Measurements from ENCODE around the gene DUXA. TPM values are rescaled to one million over a fixed set of nuclear protein-coding genes. Genes with fewer than 3 reads are reported as not detected.
A peak's percentile ranks its signal among the peaks of the same experiment; 100 is the strongest.
"Not testable (repeated sequence)": the region's sequence is repeated elsewhere in the genome, so short reads cannot be mapped to it uniquely, and the experiment has no call there.

The DUXA gene
- total RNA-seq, 2 donors from 2014 or later: not detected

- H3K9me3 Mint-ChIP-seq: peaks cover 22 to 31% of the 10 kb centered on the region in 2 donors
- ATAC-seq (no peak), DNase-seq (ENCODE audit: low spot score in 2 of 2) (no peak)
- H3K36me3 Mint-ChIP-seq: peaks cover 17 to 24% of the 10 kb centered on the region in 2 donors
- no peak overlapping the region for H3K27ac Mint-ChIP-seq
Measured at GRCh38 chr19:57123882-57124281, 43.4 kb downstream of the DUXA start.

- Mint-ChIP-seq H3K9me3 (peaks cover 20 to 28% of the 10 kb centered on the region in 2 donors), H3K36me3 (peaks cover 9 to 27% of the 10 kb centered on the region in 2 donors), H3K27ac (no peak overlapping the region)
- ATAC-seq (no peak), DNase-seq (ENCODE audit: low spot score in 2 of 2) (no peak)
Measured at GRCh38 chr19:57118848-57119247, 48.4 kb downstream of the DUXA start.

GRCh38 chr19:57113501-57113900 lies 53.8 kb downstream of the DUXA start:
- Mint-ChIP-seq H3K9me3 (peaks cover 35 to 45% of the 10 kb centered on the region in 2 donors), H3K36me3 (peaks cover 34 to 41% of the 10 kb centered on the region in 2 donors)
- H3K27ac Mint-ChIP-seq; DNase-seq (ENCODE audit: low spot score in 2 of 2); ATAC-seq: not testable (repeated sequence)

- DNase-seq (ENCODE audit: low spot score in 2 of 2) (no peak), ATAC-seq (no peak)
- Mint-ChIP-seq H3K27ac (no peak overlapping the region), H3K36me3 (peaks cover 33 to 45% of the 10 kb centered on the region in 2 donors), H3K9me3 (peaks cover 44 to 45% of the 10 kb centered on the region in 2 donors)
Measured at GRCh38 chr19:57111329-57111644, 56.0 kb downstream of the DUXA start.

- ATAC-seq: peak in 1 of 2 donors; percentile 18
- no peak for DNase-seq (ENCODE audit: low spot score in 2 of 2)
- Mint-ChIP-seq H3K27ac (no peak overlapping the region), H3K36me3 (peaks cover 33 to 45% of the 10 kb centered on the region in 2 donors), H3K9me3 (peaks cover 44 to 45% of the 10 kb centered on the region in 2 donors)
Measured at GRCh38 chr19:57110592-57111328, 56.5 kb downstream of the DUXA start.

DNA sequence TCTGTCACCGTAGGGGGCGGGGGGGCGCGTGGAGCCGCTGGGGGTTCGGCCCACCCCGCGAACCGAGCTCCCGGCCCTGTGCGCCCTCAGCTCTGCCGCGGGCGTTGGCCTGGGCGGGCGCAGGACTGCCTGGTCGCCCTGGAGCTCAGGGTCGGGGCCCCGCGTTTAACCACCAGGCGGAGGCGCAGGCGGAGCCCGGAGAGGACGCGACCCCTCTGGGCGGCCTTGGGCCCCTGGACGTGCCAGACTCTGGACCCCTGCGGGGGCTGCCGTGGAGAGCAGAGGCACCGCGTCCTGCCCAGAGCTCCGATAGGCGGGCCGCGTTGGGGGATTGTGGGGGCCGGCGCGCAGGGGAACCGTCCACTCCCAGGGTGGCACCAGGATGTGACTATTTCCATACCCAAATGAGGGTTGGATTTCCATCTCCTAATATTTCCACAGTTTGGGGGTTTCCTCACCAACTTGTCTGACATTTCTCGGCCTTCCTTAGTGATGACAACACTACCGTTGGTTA lies 60.5 kb downstream of the DUXA start:
- no peak for DNase-seq (ENCODE audit: low spot score in 2 of 2)
- H3K36me3 Mint-ChIP-seq: peaks cover 21 to 36% of the 10 kb centered on the region in 2 donors
- ATAC-seq: no peak
- no peak overlapping the region for H3K27ac Mint-ChIP-seq
- H3K9me3 Mint-ChIP-seq: peaks cover 17 to 21% of the 10 kb centered on the region in 2 donors

GRCh38 chr19:57105976-57106721 lies 61.1 kb downstream of the DUXA start:
- Mint-ChIP-seq H3K9me3 (peaks cover 11 to 17% of the 10 kb centered on the region in 2 donors), H3K27ac (no peak overlapping the region), H3K36me3 (peaks cover 15 to 31% of the 10 kb centered on the region in 2 donors)
- DNase-seq (ENCODE audit: low spot score in 2 of 2) (no peak), ATAC-seq (no peak)

Other genes starting within 250 kb of the DUXA start
- not detected for gene USP29, start 47.5 kb downstream of the DUXA start, total RNA-seq
- not detected for gene ZIM3, start 22.3 kb downstream of the DUXA start, total RNA-seq
- 10 to 100 TPM; 23.0 to 27.6 TPM for gene ZNF264, start 24.0 kb upstream of the DUXA start, total RNA-seq
- 1 to 10 TPM; 1.2 to 1.4 TPM for gene AURKC, start 63.5 kb upstream of the DUXA start, total RNA-seq
- gene ZNF805, start 73.1 kb upstream of the DUXA start, total RNA-seq: 10 to 100 TPM in 1 of 2 donors, 1 to 10 TPM in 1; 8.9 to 21.5 TPM
- 10 to 100 TPM; 66.0 to 80.4 TPM for gene ZNF460, start 113.0 kb upstream of the DUXA start, total RNA-seq
- gene ZNF543, start 153.0 kb upstream of the DUXA start, total RNA-seq: 1 to 10 TPM; 3.4 to 7.0 TPM
- gene ZNF304, start 183.8 kb upstream of the DUXA start, total RNA-seq: 1 to 10 TPM; 3.5 to 6.5 TPM
- 1 to 10 TPM; 3.8 to 5.9 TPM for gene TRAPPC2B, start 196.1 kb upstream of the DUXA start, total RNA-seq
- 1 to 10 TPM in 1 of 2 donors, under 1 TPM in 1; 0.61 to 2.7 TPM for gene ZNF547, start 196.1 kb upstream of the DUXA start, total RNA-seq
- gene ZNF548, start 222.4 kb upstream of the DUXA start, total RNA-seq: 10 to 100 TPM; 22.8 to 31.5 TPM
- gene ZNF17, start 243.7 kb upstream of the DUXA start, total RNA-seq: 1 to 10 TPM; 8.0 to 9.1 TPM

Measured in activated naive CD4-positive, alpha-beta T cell treated with anti-CD3 and anti-CD28 coated beads, Interleukin-2, amount 50 U/mL, for 72 hours (primary cell).